HCT116 (cell line): Measurements from ENCODE around the gene OCEL1.

Experiments
- EZH2phosphoT487 ChIP-seq: fragments of 200-600 bp; IDR thresholded peaks from 2 replicates; pipeline ENCODE4 v1.6.1; 2018; ENCODE audit warnings: antibody characterized with exemption, borderline replicate concordance
- SIN3A ChIP-seq: IDR thresholded peaks from 2 replicates; pipeline ENCODE4 v1.6.1; 2012; ENCODE audit warnings: low read depth
- SP1 ChIP-seq: IDR thresholded peaks from 2 replicates; pipeline ENCODE4 v1.6.1; 2012; ENCODE audit warnings: low read depth
- TF ChIP-seq, protein P1 (sequence below), 3 experiments: fragments of 200-600 bp in 1 of 3; sonication (generic) in 1 of 3; IDR thresholded peaks in 2 of 3; conservative IDR thresholded peaks in 1 of 3; 2 replicates each; pipeline ENCODE4 v1.5.1; 2012 to 2017; ENCODE audit warnings: low read depth in 2 of 3, low read length in 2 of 3, antibody characterized with exemption in 1 of 3, borderline replicate concordance in 1 of 3, control low read depth in 1 of 3, mild to moderate bottlenecking in 1 of 3, mixed read lengths in 1 of 3, mixed run types in 1 of 3, moderate library complexity in 1 of 3; ENCODE audit not compliant: insufficient read depth in 1 of 3

DNA sequence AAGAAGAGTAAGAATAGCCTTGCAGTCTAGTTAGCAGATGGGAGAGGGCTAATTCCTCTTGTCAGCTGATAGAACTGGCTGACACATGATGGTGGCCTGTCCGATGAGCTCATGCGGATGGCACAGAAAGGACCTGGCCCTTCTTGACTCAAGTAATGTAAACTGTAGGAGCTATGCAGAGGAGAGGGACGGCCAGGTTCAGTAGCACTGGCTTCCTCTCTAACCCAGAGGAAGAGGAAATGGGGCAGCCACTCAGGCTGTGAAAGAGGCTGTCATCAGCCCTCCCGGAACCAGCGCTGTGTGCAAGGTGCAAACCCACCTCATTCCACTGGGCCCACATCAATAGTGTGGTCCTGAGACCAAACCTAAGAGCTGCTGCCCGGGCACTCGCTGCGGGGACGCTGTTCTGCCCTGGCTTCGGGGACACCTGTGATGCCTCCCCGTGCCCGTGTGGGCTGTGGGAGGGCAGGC, 41.6 kb upstream of the OCEL1 start:
- TF ChIP-seq EZH2phosphoT487 (no peak), SIN3A (no peak), SP1 (no peak)
- TF ChIP-seq, protein P1, sequence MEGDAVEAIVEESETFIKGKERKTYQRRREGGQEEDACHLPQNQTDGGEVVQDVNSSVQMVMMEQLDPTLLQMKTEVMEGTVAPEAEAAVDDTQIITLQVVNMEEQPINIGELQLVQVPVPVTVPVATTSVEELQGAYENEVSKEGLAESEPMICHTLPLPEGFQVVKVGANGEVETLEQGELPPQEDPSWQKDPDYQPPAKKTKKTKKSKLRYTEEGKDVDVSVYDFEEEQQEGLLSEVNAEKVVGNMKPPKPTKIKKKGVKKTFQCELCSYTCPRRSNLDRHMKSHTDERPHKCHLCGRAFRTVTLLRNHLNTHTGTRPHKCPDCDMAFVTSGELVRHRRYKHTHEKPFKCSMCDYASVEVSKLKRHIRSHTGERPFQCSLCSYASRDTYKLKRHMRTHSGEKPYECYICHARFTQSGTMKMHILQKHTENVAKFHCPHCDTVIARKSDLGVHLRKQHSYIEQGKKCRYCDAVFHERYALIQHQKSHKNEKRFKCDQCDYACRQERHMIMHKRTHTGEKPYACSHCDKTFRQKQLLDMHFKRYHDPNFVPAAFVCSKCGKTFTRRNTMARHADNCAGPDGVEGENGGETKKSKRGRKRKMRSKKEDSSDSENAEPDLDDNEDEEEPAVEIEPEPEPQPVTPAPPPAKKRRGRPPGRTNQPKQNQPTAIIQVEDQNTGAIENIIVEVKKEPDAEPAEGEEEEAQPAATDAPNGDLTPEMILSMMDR (IDR thresholded peaks at IDR 0.05 in 2 of 3, conservative IDR thresholded peaks at IDR 0.05 in 1 of 3; ENCODE audit: borderline replicate concordance in 1 of 3, insufficient read depth in 1 of 3, low read depth in 2 of 3, low read length in 2 of 3): no peak
